Naive thymus-derived CD4-positive, alpha-beta T cell (primary cell): Measurements from ENCODE around the gene SLC12A8. TPM values are rescaled to one million over a fixed set of nuclear protein-coding genes. Genes with fewer than 3 reads are reported as not detected.

Source experiments
- ATAC-seq: fragments of 150-1000 bp; cut with Tn5 transposase; 2 replicates; pipeline ENCODE4 v1.10.0; 2021; ENCODE audit warnings: mild to moderate bottlenecking, moderate library complexity
- CTCF ChIA-PET: fragments of 350-600 bp; sonication (Branson Sonifier 250); formaldehyde crosslinking; loops from one replicate; lab custom pipeline; 2021; ENCODE audit warnings: antibody characterized with exemption; lab: Charles Lee
- POLR2A ChIA-PET: fragments of 350-600 bp; sonication (Branson Sonifier 250); formaldehyde crosslinking; loops from one replicate; lab custom pipeline; 2021; ENCODE audit warnings: antibody characterized with exemption, inconsistent platforms; lab: Charles Lee
- DNase-seq, 9 donors: peaks; one replicate each; pipeline versions ENCODE4 v3.0.0 to v3.0.0-alpha.2; 2020 to 2022; ENCODE audit warnings: mixed read lengths in 1 of 9
- H3K27ac ChIP-seq: one replicate; pipeline ENCODE4 v1.7.0; 2013; ENCODE audit warnings: mild to moderate bottlenecking, low read depth, low read length, moderate library complexity
- H3K27me3 ChIP-seq, 2 donors: one replicate each; pipeline ENCODE4 v1.7.0; 2013; ENCODE audit warnings: low read length in 2 of 2, mild to moderate bottlenecking in 2 of 2, moderate library complexity in 2 of 2; ENCODE audit not compliant: control insufficient read depth in 2 of 2, insufficient read depth in 2 of 2
- H3K36me3 ChIP-seq, 3 experiments: 1 replicate in 2 of 3; 2 replicates in 1 of 3; pipeline ENCODE4 v1.7.0; 2013; ENCODE audit warnings: low read length in 3 of 3, mild to moderate bottlenecking in 3 of 3, moderate library complexity in 1 of 3; ENCODE audit not compliant: insufficient read depth in 3 of 3, control insufficient read depth in 2 of 3
- H3K4me1 ChIP-seq, 2 donors: one replicate each; pipeline ENCODE4 v1.7.0; 2013; ENCODE audit warnings: low read length in 2 of 2, mild to moderate bottlenecking in 2 of 2, moderate library complexity in 1 of 2; ENCODE audit not compliant: control insufficient read depth in 2 of 2, insufficient read depth in 2 of 2
- H3K4me3 ChIP-seq: 2 replicates; pipeline ENCODE4 v1.7.0; 2013; ENCODE audit warnings: mild to moderate bottlenecking, low read length
- H3K9me3 ChIP-seq, 3 experiments: 1 replicate in 2 of 3; 2 replicates in 1 of 3; pipeline ENCODE4 v1.7.0; 2013; ENCODE audit warnings: low read length in 3 of 3; ENCODE audit not compliant: control insufficient read depth in 2 of 3
- H3K27ac Mint-ChIP-seq, 9 donors: one replicate each; pipeline ENCODE4 v1.8.0; 2020 to 2022; ENCODE audit warnings: mixed read lengths in 9 of 9, mild to moderate bottlenecking in 8 of 9, moderate library complexity in 5 of 9, inconsistent platforms in 2 of 9
- H3K27me3 Mint-ChIP-seq, 5 donors: one replicate each; pipeline ENCODE4 v1.8.0; 2021 to 2022; ENCODE audit warnings: mixed read lengths in 5 of 5, mild to moderate bottlenecking in 1 of 5
- H3K36me3 Mint-ChIP-seq, 5 donors: one replicate each; pipeline ENCODE4 v1.8.0; 2020 to 2022; ENCODE audit warnings: mixed read lengths in 5 of 5, mild to moderate bottlenecking in 3 of 5, inconsistent platforms in 1 of 5
- H3K4me1 Mint-ChIP-seq, 7 donors: one replicate each; pipeline ENCODE4 v1.8.0; 2020 to 2022; ENCODE audit warnings: mixed read lengths in 7 of 7, mild to moderate bottlenecking in 3 of 7, inconsistent platforms in 1 of 7
- H3K4me3 Mint-ChIP-seq, 10 donors: one replicate each; pipeline ENCODE4 v1.8.0; 2020 to 2022; ENCODE audit warnings: mild to moderate bottlenecking in 10 of 10, mixed read lengths in 10 of 10, moderate library complexity in 6 of 10, inconsistent platforms in 2 of 10
- H3K9me3 Mint-ChIP-seq, 11 donors: one replicate each; pipeline ENCODE4 v1.8.0; 2020 to 2022; ENCODE audit warnings: mixed read lengths in 11 of 11, mild to moderate bottlenecking in 4 of 11, inconsistent platforms in 1 of 11, moderate library complexity in 1 of 11
- intact Hi-C, 2 donors: fragments of 100-400 bp; cut with micrococcal nuclease; formaldehyde crosslinking; loops; one replicate each; pipeline ENCODE4 v1.15.1; 2023
- polyA plus RNA-seq, 2 donors: library from polyadenylated mRNA; unstranded; fragments of 300-500 nt; fragmentation: Illumina TruSeq; gene quantifications; one replicate each; pipeline ENCODE4 v1.2.3, GENCODE V29; 2021
- total RNA-seq, 6 experiments: library from RNA in 5 of 6; stranded (reverse) in 5 of 6; gene quantifications; 1 replicate in 5 of 6; 2 replicates in 1 of 6; pipeline ENCODE4 v1.2.3 and lab custom pipeline; 2021 to 2026

SLC12A8 gene
- total and polyA plus RNA-seq, 7 experiments from 2014 or later = 0.12 to 1.1 (median 0.66) TPM; not detected in 1

GRCh38 chr3:125078951-125079674, 133.4 kb downstream of the SLC12A8 start:
- H3K4me1 ChIP-seq = no peaks in the 10 kb centered on the region
- no peak overlapping the region for H3K4me3 ChIP-seq
- Mint-ChIP-seq H3K27me3 (peaks cover 0 to 49% (median 0%) of the 10 kb centered on the region in 5 donors), H3K4me1 (peaks cover 0 to 16% (median 0%) of the 10 kb centered on the region in 7 donors), H3K4me3 (peak overlapping the region in 1 of 10 donors; percentile 12), H3K27ac (peak overlapping the region in 1 of 9 donors; percentile 59), H3K9me3 (no peaks in the 10 kb centered on the region), H3K36me3 (peaks cover 0 to 5% (median 0%) of the 10 kb centered on the region in 5 donors)
- no peak overlapping the region for H3K27ac ChIP-seq
- H3K27me3 ChIP-seq = no peaks in the 10 kb centered on the region
- POLR2A ChIA-PET = interaction anchor here (0.7 kb wide), 1 partner anchor 30 kb away, joined by 3 read pairs; no protein-coding TSS in a partner anchor
- intact Hi-C loops = no loop called here
- no peaks in the 10 kb centered on the region for H3K36me3 ChIP-seq
- no peaks in the 10 kb centered on the region for H3K9me3 ChIP-seq
- no peak for ATAC-seq
- DNase-seq = no peak
- CTCF ChIA-PET = interaction anchor here (0.6 kb wide), 2 partner anchors 365 to 485 kb away, joined by 3 to 7 read pairs; no protein-coding TSS in a partner anchor

- no peak for ATAC-seq
- Histone ChIP-seq H3K27me3 (no peaks in the 10 kb centered on the region), H3K4me1 (no peaks in the 10 kb centered on the region), H3K9me3 (no peaks in the 10 kb centered on the region), H3K4me3 (no peak overlapping the region), H3K27ac (no peak overlapping the region), H3K36me3 (no peaks in the 10 kb centered on the region)
- no peak overlapping the region for H3K27ac Mint-ChIP-seq
- DNase-seq = no peak
- peaks cover 0 to 5% (median 0%) of the 10 kb centered on the region in 5 donors for H3K36me3 Mint-ChIP-seq
- H3K4me1 Mint-ChIP-seq = peaks cover 0 to 16% (median 0%) of the 10 kb centered on the region in 7 donors
- CTCF ChIA-PET = no interaction called here
- intact Hi-C loops = no loop called here
- H3K4me3 Mint-ChIP-seq = no peak overlapping the region
- H3K9me3 Mint-ChIP-seq = no peaks in the 10 kb centered on the region
- POLR2A ChIA-PET = no interaction called here
- peaks cover 0 to 41% (median 0%) of the 10 kb centered on the region in 5 donors for H3K27me3 Mint-ChIP-seq
Observed at GRCh38 chr3:125077864-125078263, 134.7 kb downstream of the SLC12A8 start.

- POLR2A ChIA-PET = no interaction called here
- no peaks in the 10 kb centered on the region for H3K27me3 ChIP-seq
- H3K27me3 Mint-ChIP-seq = peaks cover 0 to 40% (median 0%) of the 10 kb centered on the region in 5 donors
- H3K4me1 Mint-ChIP-seq = peaks cover 0 to 16% (median 0%) of the 10 kb centered on the region in 7 donors
- no peaks in the 10 kb centered on the region for H3K9me3 Mint-ChIP-seq
- no peak for DNase-seq
- no peak overlapping the region for H3K4me3 Mint-ChIP-seq
- no peaks in the 10 kb centered on the region for H3K4me1 ChIP-seq
- no peaks in the 10 kb centered on the region for H3K9me3 ChIP-seq
- peaks cover 0 to 5% (median 0%) of the 10 kb centered on the region in 5 donors for H3K36me3 Mint-ChIP-seq
- ATAC-seq = no peak
- intact Hi-C loops = no loop called here
- H3K4me3 ChIP-seq = no peak overlapping the region
- H3K27ac ChIP-seq = no peak overlapping the region
- H3K36me3 ChIP-seq = no peaks in the 10 kb centered on the region
- CTCF ChIA-PET = no interaction called here
- peak overlapping the region in 2 of 9 donors; percentile 10 to 26 for H3K27ac Mint-ChIP-seq
Observed at GRCh38 chr3:125076464-125076863, 136.1 kb downstream of the SLC12A8 start.

- intact Hi-C loops = loop anchor here in 1 of 2 donors (2.0 kb wide), 1 partner anchor 23 kb away; no protein-coding TSS in a partner anchor
- peak; percentile 55 for ATAC-seq
- H3K27ac ChIP-seq = no peak overlapping the region
- no peaks in the 10 kb centered on the region for H3K36me3 ChIP-seq
- H3K27me3 Mint-ChIP-seq = peaks cover 0 to 36% (median 0%) of the 10 kb centered on the region in 5 donors
- no peak for DNase-seq
- no peaks in the 10 kb centered on the region for H3K4me1 ChIP-seq
- H3K36me3 Mint-ChIP-seq = peaks cover 0 to 5% (median 0%) of the 10 kb centered on the region in 5 donors
- peaks cover 0 to 16% (median 0%) of the 10 kb centered on the region in 7 donors for H3K4me1 Mint-ChIP-seq
- H3K9me3 Mint-ChIP-seq = no peaks in the 10 kb centered on the region
- H3K4me3 ChIP-seq = no peak overlapping the region
- no peak overlapping the region for H3K4me3 Mint-ChIP-seq
- CTCF ChIA-PET = no interaction called here
- POLR2A ChIA-PET = no interaction called here
- no peak overlapping the region for H3K27ac Mint-ChIP-seq
- H3K27me3 ChIP-seq = no peaks in the 10 kb centered on the region
- H3K9me3 ChIP-seq = no peaks in the 10 kb centered on the region
Observed at GRCh38 chr3:125075738-125076137, 136.8 kb downstream of the SLC12A8 start.

GRCh38 chr3:125073390-125073905, 139.1 kb downstream of the SLC12A8 start:
- Histone ChIP-seq H3K27me3 (no peaks in the 10 kb centered on the region), H3K4me1 (no peaks in the 10 kb centered on the region), H3K27ac (no peak overlapping the region), H3K9me3 (no peaks in the 10 kb centered on the region), H3K4me3 (no peak overlapping the region), H3K36me3 (no peaks in the 10 kb centered on the region)
- Mint-ChIP-seq H3K36me3 (no peaks in the 10 kb centered on the region), H3K4me1 (peaks cover 0 to 26% (median 14%) of the 10 kb centered on the region in 7 donors), H3K27me3 (peaks cover 0 to 28% (median 0%) of the 10 kb centered on the region in 5 donors), H3K4me3 (no peak overlapping the region), H3K9me3 (no peaks in the 10 kb centered on the region), H3K27ac (no peak overlapping the region)
- ChIA-PET CTCF (no interaction called here), POLR2A (no interaction called here)
- no peak for DNase-seq
- ATAC-seq = no peak
- intact Hi-C loops = no loop called here

GRCh38 chr3:125072749-125073389, 139.7 kb downstream of the SLC12A8 start:
- no peak overlapping the region for H3K4me3 Mint-ChIP-seq
- ChIA-PET CTCF (no interaction called here), POLR2A (no interaction called here)
- ATAC-seq (no peak), DNase-seq (no peak)
- no peaks in the 10 kb centered on the region for H3K9me3 Mint-ChIP-seq
- H3K27ac Mint-ChIP-seq = no peak overlapping the region
- H3K4me3 ChIP-seq = no peak overlapping the region
- intact Hi-C loops = no loop called here
- peaks cover 0 to 28% (median 0%) of the 10 kb centered on the region in 5 donors for H3K27me3 Mint-ChIP-seq
- no peaks in the 10 kb centered on the region for H3K9me3 ChIP-seq
- H3K4me1 Mint-ChIP-seq = peaks cover 0 to 28% (median 13%) of the 10 kb centered on the region in 7 donors
- H3K27me3 ChIP-seq = no peaks in the 10 kb centered on the region
- H3K27ac ChIP-seq = no peak overlapping the region
- H3K36me3 ChIP-seq = no peaks in the 10 kb centered on the region
- no peaks in the 10 kb centered on the region for H3K36me3 Mint-ChIP-seq
- H3K4me1 ChIP-seq = no peaks in the 10 kb centered on the region
